ENCODE results near the gene WDR38. TPM values are rescaled to one million over a fixed set of nuclear protein-coding genes. Genes with fewer than 3 reads are reported as not detected.

Gene WDR38
- total and polyA plus RNA-seq, 12 donors, result 0.04 to 0.22 TPM; not detected in 10

DNA sequence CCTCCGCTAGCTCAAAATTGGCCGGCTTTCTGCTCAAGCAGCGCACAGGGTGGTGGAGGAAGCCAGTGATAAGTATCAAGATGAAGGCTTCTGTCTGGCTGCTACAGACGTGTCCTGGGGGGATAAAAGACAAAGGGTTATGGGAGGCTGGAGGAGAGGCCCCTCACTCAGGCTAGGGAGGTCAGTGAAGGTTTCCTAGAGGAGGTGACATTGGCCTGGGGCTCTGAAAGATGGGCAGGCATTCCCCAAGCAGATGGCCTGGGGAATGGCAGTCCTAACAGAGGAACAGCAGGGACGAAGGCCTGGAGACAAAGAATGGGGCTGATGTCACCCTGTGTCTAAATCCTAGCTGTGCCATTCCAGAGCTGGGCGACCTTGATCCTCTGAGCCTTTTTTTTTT, 44.0 kb upstream of the WDR38 start:
- Histone ChIP-seq H3K4me1 (peaks cover 0 to 23% (median 4%) of the 10 kb centered on the region in 9 donors), H3K27ac (no peak overlapping the region), H3K27me3 (no peaks in the 10 kb centered on the region), H3K4me3 (no peak overlapping the region), H3K36me3 (peaks cover 0 to 26% (median 0%) of the 10 kb centered on the region in 9 donors), H3K9me3 (no peaks in the 10 kb centered on the region)
- ATAC-seq (no peak), DNase-seq (no peak)
- 89 to 94% methylated on average over 6 of the region's 6 CpGs for WGBS, 2 donors
- TF ChIP-seq, protein P1, sequence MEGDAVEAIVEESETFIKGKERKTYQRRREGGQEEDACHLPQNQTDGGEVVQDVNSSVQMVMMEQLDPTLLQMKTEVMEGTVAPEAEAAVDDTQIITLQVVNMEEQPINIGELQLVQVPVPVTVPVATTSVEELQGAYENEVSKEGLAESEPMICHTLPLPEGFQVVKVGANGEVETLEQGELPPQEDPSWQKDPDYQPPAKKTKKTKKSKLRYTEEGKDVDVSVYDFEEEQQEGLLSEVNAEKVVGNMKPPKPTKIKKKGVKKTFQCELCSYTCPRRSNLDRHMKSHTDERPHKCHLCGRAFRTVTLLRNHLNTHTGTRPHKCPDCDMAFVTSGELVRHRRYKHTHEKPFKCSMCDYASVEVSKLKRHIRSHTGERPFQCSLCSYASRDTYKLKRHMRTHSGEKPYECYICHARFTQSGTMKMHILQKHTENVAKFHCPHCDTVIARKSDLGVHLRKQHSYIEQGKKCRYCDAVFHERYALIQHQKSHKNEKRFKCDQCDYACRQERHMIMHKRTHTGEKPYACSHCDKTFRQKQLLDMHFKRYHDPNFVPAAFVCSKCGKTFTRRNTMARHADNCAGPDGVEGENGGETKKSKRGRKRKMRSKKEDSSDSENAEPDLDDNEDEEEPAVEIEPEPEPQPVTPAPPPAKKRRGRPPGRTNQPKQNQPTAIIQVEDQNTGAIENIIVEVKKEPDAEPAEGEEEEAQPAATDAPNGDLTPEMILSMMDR (IDR thresholded peaks at IDR 0.05), result no peak
- intact Hi-C loops (cut with DNase I), result no loop called here

DNA sequence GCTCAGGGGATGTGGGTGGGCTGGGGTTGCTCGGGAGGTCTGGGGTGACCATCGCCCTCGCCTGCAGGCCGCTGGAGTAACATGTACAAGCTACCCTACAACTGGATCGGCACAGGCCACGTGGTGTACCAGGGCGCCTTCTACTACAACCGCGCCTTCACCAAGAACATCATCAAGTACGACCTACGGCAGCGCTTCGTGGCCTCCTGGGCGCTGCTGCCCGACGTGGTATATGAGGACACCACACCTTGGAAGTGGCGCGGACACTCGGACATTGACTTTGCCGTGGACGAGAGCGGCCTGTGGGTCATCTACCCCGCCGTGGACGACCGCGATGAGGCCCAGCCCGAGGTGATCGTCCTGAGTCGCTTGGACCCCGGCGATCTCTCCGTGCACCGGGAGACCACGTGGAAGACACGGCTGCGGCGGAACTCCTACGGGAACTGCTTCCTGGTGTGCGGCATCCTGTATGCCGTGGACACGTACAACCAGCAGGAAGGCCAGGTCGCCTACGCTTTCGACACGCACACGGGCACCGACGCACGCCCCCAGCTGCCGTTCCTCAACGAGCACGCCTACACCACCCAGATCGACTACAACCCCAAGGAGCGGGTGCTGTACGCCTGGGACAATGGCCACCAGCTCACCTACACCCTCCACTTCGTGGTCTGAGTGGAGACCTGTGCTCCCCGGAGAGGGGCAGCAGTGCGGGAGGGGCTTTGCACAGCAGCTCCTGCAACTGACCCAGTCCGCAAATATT, 43.3 kb upstream of the WDR38 start:
- H3K27ac ChIP-seq, result no peak overlapping the region
- DNase-seq, result no peak
- peaks cover 0 to 26% (median 0%) of the 10 kb centered on the region in 9 donors for H3K36me3 ChIP-seq
- no peak for ATAC-seq
- intact Hi-C loops (cut with DNase I), result no loop called here
- H3K27me3 ChIP-seq, result no peaks in the 10 kb centered on the region
- H3K4me1 ChIP-seq, result peaks cover 0 to 23% (median 4%) of the 10 kb centered on the region in 9 donors
- no peaks in the 10 kb centered on the region for H3K9me3 ChIP-seq
- whole genome bisulfite sequencing, 2 donors, result 96% methylated on average over 60 of the region's 60 CpGs
- TF ChIP-seq, protein P1 (IDR thresholded peaks at IDR 0.05), result no peak
- H3K4me3 ChIP-seq, result no peak overlapping the region

DNA sequence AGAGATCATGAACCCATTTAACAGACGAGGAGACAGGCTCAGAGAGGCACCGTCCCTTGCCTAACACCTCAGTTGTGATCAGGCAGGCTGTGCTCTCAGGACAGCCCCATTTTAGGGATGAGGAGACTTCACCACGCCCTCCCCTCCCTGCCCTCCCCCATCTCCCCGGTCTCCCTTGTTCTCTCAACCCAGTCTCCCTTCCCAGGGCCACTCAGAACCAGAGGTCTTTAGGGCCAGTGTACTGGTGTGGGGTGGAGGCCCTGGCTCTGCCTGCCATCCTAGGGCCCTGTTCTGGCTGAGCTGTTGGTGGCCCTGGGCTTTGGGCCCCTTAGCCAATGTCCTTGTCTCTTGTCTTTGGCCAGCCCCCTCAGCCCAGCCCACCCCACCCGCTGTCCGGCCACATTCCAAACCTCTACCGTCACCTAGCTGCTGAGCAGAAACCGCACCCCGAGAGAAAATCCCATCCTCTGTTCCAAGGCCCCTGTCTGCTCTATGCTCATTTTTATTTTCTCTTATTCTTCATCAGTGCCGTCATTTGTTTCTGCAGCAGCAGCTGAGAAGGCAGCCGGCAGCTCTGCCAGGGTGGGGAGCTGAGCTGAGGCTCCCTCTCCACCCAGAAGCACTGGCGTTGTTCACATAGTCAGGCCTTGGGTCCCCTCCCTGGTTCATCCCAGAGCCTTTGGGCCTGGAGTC, 42.5 kb upstream of the WDR38 start:
- 62 to 66% methylated on average over 12 of the region's 12 CpGs for WGBS, 2 donors

DNA sequence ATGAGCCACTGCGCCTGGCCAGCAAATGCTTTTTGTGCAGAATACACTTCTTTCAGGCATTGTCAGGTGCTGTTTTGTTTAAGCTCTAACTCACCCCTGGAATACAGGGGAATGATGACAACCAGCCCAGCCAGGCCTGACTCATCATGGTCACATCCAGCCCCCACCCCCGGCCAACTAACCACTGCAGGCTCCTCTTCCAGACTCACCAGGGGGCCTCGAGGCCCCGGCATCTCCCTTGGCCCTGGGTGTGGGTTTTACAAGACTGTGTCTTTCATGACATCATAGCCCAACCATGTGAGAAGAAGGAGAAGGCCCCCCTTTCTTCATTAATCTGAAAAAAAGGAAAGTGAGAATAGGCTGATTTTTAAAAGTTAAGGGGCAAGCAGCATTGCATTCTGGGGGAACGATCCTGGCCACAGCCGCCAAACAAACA, 40.8 kb upstream of the WDR38 start:
- 71 to 75% methylated on average over 6 of the region's 6 CpGs for WGBS, 2 donors
- no peak for DNase-seq

More for the DNA sequence above, 42.5 kb upstream of the WDR38 start:
- TF ChIP-seq, protein P1 (IDR thresholded peaks at IDR 0.05), result no peak
- H3K9me3 ChIP-seq, result no peaks in the 10 kb centered on the region
- H3K36me3 ChIP-seq, result peaks cover 0 to 20% (median 0%) of the 10 kb centered on the region in 9 donors
- peak overlapping the region in 8 of 10 donors; percentile 11 to 53 (median 34) for H3K27ac ChIP-seq
- DNase-seq (no peak), ATAC-seq (peak in 6 of 8 donors; percentile 31 to 56 (median 44))
- no peaks in the 10 kb centered on the region for H3K27me3 ChIP-seq
- intact Hi-C loops (cut with DNase I), result no loop called here
- no peak overlapping the region for H3K4me3 ChIP-seq
- peaks cover 0 to 23% (median 4%) of the 10 kb centered on the region in 9 donors for H3K4me1 ChIP-seq

More for the DNA sequence above, 40.8 kb upstream of the WDR38 start:
- Histone ChIP-seq H3K27me3 (no peaks in the 10 kb centered on the region), H3K36me3 (peaks cover 0 to 19% (median 0%) of the 10 kb centered on the region in 9 donors), H3K4me3 (no peak overlapping the region), H3K9me3 (no peaks in the 10 kb centered on the region), H3K4me1 (peaks cover 0 to 23% (median 4%) of the 10 kb centered on the region in 9 donors), H3K27ac (peak overlapping the region in 2 of 10 donors; percentile 14 to 26)
- ATAC-seq, result peak in 7 of 8 donors; percentile 15 to 84 (median 51)
- TF ChIP-seq, protein P1 (IDR thresholded peaks at IDR 0.05), result no peak
- intact Hi-C loops (cut with DNase I), result no loop called here
